KBM-7 (cell line): ENCODE measurements around the gene GPRIN1.
"Not testable (repeated sequence)": the region's sequence is repeated elsewhere in the genome, so short reads cannot be mapped to it uniquely, and the experiment has no call there.

Experiments used
- DNase-seq: peaks from one replicate; pipeline ENCODE4 v3.0.0-alpha.2; 2015
- in situ Hi-C: fragments of 300-500 bp; cut with MboI; formaldehyde crosslinking; loops from 2 replicates; pipeline ENCODE4 v1.14.3; 2020; ENCODE audit warnings: low sequenced_read_pairs, low pct_unique_long_range_greater_than_20kb, mixed read lengths

Gene GPRIN1

GRCh38 chr5:176606875-176607274 is 3.1 kb downstream of the GPRIN1 start:
- DNase-seq: no peak
- in situ Hi-C loops: no loop called here

DNA sequence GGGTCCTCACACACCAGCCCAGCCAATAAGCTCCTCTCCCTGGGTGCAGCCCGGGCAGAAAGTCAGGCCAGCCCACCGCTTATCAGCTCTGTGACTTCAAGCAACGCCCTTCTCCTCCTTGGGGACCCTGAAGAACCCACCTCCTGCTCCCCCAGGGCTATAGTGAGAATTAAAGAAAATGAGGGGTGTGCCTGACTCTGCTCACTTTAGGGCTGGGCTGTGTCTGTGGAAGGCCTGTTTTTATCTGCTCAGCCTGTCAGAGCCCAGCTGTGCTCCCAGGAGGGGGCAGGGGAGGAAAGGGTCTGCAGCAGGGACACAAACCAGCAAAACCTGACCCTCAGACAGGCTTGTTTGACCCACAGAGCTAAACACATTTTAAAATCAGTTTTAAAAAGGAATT is 3.9 kb downstream of the GPRIN1 start:
- in situ Hi-C loops: no loop called here
- no peak for DNase-seq

GRCh38 chr5:176603091-176603490 is 6.9 kb downstream of the GPRIN1 start:
- DNase-seq: no peak
- in situ Hi-C loops: no loop called here

DNA sequence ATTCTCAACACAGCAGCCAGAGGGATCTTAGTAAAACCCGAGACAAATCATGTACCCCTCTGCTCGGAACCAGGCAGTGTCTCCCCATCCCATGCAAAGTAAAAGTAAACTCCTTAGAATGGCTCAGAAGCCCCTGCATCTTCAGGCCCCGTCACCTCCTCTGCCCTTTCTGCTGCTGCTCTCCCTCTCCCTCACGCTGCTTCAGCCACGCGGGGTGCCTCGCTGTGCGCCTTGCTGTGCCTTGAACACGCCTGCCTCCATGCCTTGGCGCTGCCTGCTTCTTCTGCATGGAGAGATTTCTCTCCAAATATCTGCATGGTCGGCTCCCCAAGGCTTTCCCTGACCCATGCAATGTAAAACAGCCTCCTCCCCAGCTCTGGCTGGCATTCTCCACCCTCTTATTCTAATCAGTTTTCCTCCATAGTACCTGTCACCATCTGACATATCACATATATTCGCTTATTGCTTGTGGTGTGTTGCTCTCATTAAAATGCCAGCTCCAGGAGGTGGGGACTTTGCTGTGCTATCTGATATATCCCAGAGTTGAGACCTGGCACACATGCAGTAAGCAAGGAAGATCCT is 8.0 kb downstream of the GPRIN1 start:
- in situ Hi-C loops: no loop called here
- no peak for DNase-seq

DNA sequence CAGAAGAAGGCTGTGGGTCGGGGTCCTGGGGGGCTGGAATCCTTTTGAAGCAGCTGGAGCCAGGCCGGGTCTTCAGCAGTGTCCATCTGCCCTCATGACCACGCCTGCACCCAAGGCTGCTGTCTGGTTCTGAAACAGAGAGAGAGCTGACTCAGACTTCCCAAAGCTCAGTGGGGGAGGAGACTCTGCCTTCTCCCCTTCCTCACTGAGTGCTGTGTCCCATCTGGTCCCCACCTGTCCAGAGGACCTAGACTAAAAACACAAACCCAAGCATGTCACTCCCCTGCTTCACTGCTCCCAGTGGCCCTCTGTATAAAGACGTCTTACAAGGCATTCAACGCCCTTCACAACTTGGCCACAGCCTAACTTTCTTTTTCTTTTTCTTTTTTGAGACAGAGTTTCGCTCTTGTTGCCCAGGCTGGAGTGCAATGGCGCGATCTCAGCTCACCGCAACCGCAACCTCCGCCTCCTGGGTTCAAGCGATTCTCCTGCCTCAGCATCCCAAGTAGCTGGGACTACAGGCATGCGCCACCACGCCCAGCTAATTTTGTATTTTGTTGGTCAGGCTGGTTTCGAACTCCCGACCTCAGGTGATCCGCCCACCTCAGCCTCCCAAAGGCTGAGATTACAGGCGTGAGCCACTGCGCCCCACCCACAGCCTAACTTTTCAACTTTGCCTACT is 10.1 kb downstream of the GPRIN1 start:
- in situ Hi-C loops, DNase-seq: not testable (repeated sequence)

DNA sequence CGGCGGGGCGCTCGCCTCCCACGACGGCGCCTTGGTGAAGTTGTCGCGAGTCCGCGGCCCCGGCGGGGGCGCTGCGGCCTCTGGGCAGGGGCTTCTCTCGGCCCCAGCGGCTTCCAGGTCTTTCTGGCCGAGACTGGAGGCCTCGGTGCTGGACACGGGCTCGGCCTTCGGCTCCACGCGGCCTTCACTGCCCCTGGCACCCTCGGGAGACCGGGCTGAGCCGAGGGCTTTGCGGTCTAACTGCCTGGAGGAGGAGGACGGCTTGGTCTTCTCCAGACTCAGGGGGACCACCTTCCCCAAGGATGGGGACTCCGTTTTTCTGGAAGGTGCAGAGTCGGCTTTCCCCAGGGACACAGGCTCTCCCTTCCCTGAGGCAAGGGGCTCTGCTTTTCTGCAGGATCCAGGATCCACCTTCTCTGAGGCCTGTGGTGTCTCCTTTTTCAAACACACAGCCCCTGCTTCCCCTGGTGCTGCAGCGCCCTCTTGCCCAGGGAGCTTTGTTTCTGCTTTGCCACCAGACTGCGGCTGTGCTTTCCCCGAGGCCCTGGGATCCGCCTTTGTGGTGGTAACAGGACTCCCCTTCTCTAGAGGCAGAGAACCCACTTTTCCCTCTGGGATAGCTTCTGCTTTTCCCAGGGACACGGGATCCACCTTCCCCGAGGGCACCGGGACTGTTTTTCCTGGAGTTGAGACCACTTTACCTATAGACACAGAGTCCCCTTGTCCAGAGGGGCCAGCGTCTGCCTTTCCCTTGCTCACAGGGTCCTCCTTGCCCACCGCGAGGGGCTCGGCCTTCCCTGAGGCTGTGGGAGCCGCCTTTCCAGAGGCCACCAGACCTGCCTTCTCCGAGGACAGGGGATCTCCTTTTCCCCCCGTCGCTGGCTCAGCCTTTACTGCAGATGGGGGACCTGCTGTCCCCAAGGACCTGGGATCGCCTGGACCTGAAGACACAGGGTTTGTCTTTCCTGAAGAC is 12.3 kb downstream of the GPRIN1 start:
- DNase-seq: no peak

GRCh38 chr5:176596689-176597416 is 13.1 kb downstream of the GPRIN1 start:
- DNase-seq: peak; percentile 34
- in situ Hi-C loops: no loop called here

More for the DNA sequence above, 12.3 kb downstream of the GPRIN1 start:
- in situ Hi-C loops: no loop called here

DNA sequence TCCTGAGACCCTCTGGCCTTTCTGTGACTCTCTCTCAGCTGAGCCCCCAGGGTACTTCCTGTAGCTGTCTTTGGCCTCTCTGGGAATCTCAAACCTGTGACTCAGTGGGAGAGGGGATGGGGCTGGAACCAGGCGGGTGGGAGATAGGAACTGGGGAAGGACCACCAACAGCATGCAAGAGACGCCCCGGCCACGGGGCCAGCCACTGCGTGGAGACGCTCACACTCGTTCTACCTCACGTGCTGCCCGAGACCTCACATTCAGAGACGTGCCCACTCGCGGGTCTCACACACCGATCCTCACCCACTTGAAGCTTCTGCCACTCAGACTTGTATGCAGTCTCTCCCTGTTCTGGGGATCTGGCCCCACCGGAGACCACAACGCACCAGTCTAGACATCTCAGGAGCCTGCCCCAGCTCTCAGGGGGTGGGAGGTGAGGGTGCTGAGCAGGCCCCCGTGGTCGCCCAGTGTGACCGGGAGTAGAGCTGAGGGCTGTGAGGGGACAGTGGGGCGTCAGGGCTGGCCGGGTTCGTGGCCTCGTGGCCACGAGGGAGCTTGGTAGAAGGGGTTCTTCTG is 13.8 kb downstream of the GPRIN1 start:
- in situ Hi-C loops: no loop called here
- no peak for DNase-seq

- in situ Hi-C loops: no loop called here
- DNase-seq: no peak
Measured at GRCh38 chr5:176595386-176595943, 14.5 kb downstream of the GPRIN1 start.

GRCh38 chr5:176594554-176594953 is 15.4 kb downstream of the GPRIN1 start:
- in situ Hi-C loops: no loop called here
- DNase-seq: no peak

GRCh38 chr5:176593273-176593869 is 16.6 kb downstream of the GPRIN1 start:
- in situ Hi-C loops: no loop called here
- DNase-seq: no peak

DNA sequence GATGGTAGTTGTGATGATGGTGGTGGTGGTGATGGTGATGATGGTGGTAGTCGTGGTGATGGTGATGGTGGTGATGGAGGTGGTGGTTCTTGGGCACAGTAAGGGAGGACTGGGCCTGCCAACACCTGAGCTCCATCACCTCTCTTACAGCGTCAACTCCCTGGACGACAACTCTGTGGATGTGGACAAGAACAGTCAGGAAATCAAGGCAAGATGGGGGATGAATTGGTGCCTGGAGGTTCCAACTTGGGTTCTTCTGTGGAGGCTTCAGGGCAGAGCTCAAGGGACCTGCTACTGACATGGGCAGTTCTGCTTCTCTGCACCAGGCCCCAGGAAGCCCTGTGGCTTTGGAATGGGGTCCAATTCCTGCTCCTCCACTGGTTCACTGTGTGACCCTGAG is 17.4 kb downstream of the GPRIN1 start:
- no peak for DNase-seq
- in situ Hi-C loops: no loop called here

GRCh38 chr5:176591667-176592066 is 18.3 kb downstream of the GPRIN1 start:
- in situ Hi-C loops, DNase-seq: not testable (repeated sequence)

DNA sequence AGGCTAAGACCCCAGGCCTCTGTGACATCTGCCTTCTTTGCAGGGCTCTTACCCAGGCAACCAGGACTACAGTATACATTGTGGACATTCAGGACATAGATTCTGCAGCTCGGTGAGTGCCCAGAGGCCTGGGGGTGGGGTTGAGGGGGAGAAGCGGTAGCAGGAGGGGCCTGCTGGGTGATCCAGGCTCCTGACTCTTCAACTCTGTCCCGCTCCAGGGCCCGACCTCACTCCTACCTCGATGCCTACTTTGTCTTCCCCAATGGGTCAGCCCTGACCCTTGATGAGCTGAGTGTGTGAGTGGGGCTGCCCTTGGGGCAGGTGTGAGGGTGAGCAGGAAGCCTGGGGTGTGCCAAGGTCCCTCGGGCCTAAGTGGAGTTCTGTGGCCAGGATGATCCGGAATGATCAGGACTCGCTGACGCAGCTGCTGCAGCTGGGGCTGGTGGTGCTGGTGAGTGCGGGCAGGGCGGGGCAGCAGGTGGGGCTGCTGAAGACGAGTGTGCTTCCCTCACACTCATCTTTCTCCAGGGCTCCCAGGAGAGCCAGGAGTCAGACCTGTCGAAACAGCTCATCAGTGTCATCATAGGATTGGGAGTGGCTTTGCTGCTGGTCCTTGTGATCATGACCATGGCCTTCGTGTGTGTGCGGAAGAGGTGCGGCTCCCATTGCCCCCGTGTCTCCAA is 19.8 kb downstream of the GPRIN1 start:
- no peak for DNase-seq
- in situ Hi-C loops: no loop called here

GRCh38 chr5:176589039-176589769 is 20.8 kb downstream of the GPRIN1 start:
- no peak for DNase-seq
- in situ Hi-C loops: no loop called here

DNA sequence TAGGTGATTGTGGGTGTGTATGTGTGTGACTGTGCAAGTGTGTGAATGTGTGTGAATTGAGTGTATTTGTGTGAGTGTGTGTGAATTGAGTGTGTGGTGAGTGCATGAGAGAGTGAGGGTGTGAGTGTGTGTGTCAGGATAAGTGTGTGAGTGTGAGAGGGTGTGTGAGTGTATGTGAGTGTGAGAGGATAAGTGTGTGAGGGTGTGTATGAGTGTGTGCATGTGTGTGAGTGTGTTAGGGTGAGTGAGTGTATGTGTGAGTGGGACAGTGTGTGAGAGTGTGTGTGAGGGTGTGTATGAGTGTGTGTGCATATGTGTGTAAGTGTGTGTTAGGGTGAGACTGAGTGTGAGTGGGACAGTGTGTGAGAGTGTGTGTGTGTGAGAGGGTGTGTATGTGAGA is 21.7 kb downstream of the GPRIN1 start:
- in situ Hi-C loops: no loop called here
- DNase-seq: no peak

DNA sequence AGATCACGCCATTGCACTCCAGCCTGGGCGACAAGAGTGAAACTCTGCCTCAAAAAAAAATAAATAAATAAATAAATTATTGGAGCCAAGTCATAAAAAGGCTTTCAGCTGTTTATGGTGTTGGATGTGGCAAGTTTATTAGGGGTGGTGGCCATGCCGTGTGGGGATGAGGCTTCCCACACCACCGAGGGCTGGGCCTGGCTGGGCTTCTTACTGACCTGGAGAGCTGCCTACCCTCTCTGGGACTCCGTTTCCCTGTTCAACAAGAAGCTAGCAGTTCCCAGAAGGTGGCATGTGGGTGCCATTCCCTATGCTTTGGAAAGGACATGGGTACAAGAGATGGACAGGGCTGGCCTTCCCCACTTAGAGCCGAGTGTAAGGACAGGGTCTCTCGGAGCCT is 22.6 kb downstream of the GPRIN1 start:
- in situ Hi-C loops: no loop called here
- DNase-seq: no peak
